ENCODE measurements around the gene ASPDH.

Gene ASPDH

GRCh38 chr19:50519006-50519575 lies 5.4 kb upstream of the ASPDH start:
- TF ChIP-seq, protein P1, sequence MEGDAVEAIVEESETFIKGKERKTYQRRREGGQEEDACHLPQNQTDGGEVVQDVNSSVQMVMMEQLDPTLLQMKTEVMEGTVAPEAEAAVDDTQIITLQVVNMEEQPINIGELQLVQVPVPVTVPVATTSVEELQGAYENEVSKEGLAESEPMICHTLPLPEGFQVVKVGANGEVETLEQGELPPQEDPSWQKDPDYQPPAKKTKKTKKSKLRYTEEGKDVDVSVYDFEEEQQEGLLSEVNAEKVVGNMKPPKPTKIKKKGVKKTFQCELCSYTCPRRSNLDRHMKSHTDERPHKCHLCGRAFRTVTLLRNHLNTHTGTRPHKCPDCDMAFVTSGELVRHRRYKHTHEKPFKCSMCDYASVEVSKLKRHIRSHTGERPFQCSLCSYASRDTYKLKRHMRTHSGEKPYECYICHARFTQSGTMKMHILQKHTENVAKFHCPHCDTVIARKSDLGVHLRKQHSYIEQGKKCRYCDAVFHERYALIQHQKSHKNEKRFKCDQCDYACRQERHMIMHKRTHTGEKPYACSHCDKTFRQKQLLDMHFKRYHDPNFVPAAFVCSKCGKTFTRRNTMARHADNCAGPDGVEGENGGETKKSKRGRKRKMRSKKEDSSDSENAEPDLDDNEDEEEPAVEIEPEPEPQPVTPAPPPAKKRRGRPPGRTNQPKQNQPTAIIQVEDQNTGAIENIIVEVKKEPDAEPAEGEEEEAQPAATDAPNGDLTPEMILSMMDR (IDR thresholded peaks at IDR 0.05; ENCODE audit: insufficient read depth, low read depth, low read length, missing control alignments), result no peak
- H3K4me3 ChIP-seq (ENCODE audit: low read depth, low read length), result no peak overlapping the region
- DNase-seq (ENCODE audit: low read depth), result no peak

- no peak for DNase-seq (ENCODE audit: low read depth)
- TF ChIP-seq, protein P1 (IDR thresholded peaks at IDR 0.05; ENCODE audit: insufficient read depth, low read depth, low read length, missing control alignments), result peak; percentile 3
- no peak overlapping the region for H3K4me3 ChIP-seq (ENCODE audit: low read depth, low read length)
Observed at GRCh38 chr19:50518091-50519005, 4.6 kb upstream of the ASPDH start.

- no peak overlapping the region for H3K4me3 ChIP-seq (ENCODE audit: low read depth, low read length)
- no peak for DNase-seq (ENCODE audit: low read depth)
- TF ChIP-seq, protein P1 (IDR thresholded peaks at IDR 0.05; ENCODE audit: insufficient read depth, low read depth, low read length, missing control alignments), result no peak
Observed at GRCh38 chr19:50517704-50518075, 4.0 kb upstream of the ASPDH start.

DNA sequence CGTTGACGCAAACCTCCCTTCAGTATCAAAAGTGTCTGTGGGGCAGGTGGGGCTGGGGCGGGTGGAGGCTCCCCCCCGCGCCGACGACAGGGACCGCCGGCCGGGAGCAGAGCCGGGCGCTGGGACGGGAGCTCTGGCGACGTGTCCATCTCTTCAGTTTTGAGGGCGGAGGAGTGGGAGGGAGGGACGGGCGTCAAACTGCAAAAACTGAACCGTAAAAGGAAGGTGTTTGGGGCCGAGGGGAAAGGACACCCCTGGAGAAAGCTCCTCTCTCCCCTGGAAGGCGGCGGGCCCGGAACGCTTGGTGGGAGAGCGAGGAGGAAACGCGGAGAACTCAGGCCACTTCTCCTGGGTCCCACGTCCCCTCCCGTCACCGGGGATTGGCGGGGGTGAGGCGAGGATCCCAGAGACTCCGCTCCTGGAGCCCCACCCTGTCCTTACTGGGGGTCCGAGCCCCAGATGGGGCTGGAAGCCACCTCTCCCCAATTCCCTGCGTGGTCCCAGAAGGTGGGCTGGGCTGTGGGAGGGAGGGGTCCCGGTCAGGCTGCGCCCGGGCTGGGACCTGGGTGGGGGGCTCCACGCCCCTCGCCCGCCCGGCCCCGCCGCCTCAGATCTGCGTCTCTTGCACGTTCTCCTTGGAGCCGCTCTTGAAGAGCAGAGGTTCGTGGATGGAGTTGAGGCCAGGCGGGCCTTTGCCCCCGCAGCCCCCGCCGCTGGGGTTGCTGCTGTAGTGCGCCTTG lies 3.4 kb upstream of the ASPDH start:
- H3K4me3 ChIP-seq (ENCODE audit: low read depth, low read length), result no peak overlapping the region
- no peak for DNase-seq (ENCODE audit: low read depth)
- TF ChIP-seq, protein P1 (IDR thresholded peaks at IDR 0.05; ENCODE audit: insufficient read depth, low read depth, low read length, missing control alignments), result no peak

DNA sequence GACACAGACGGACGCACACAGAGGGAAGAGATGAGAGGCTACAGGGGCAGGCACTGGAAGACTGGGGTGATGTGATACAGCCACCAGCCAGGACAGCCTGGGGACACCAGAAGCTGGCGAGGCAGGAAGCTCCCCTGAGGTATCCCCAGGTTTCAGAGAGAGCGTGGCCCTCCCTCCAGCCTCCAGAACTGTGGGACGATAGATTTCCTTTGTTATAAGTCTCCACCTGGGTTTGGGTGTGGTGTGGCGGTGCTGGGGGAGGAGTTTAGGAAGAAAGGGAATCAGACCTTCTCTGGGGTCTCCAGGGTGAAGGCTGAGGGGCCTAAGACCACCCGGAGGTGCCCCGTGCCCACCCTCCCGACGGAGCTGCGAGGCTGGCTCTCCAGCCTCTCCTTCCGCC lies 2.7 kb upstream of the ASPDH start:
- H3K4me3 ChIP-seq (ENCODE audit: low read depth, low read length), result no peak overlapping the region
- DNase-seq (ENCODE audit: low read depth), result no peak
- TF ChIP-seq, protein P1 (IDR thresholded peaks at IDR 0.05; ENCODE audit: insufficient read depth, low read depth, low read length, missing control alignments), result no peak

DNA sequence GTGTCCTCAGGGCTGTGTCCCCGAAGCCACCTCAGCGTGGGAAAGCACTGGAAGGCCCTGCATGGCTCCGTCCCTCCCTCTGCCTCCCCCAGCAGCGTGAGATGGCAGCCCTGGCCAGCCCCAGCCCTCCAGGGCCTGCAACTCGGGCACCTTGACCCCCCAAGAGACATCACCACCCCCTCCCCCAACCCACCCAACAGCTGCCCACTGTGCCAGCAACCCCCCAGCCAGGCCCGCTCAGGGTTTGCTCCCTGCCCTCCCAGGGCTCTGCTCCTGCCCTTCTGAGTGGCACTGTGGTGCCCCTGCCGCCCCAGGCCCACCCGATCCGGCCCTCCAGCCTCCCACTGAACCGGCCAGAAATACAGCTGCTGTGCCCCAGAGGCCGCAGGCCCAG lies 1.5 kb upstream of the ASPDH start:
- DNase-seq (ENCODE audit: low read depth), result no peak
- TF ChIP-seq, protein P1 (IDR thresholded peaks at IDR 0.05; ENCODE audit: insufficient read depth, low read depth, low read length, missing control alignments), result no peak
- H3K4me3 ChIP-seq (ENCODE audit: low read depth, low read length), result no peak overlapping the region
